MCF 10A (cell line): ENCODE measurements around the gene VPS39. TPM values are rescaled to one million over a fixed set of nuclear protein-coding genes. Genes with fewer than 3 reads are reported as not detected.

Experiments used
- BruUV-seq: library from RNA; stranded (reverse); fragments of 400-500 nt; replicated peaks from 2 replicates; lab custom pipeline; 2021; lab: Mats Ljungman, UMichigan
- CTCF ChIA-PET: fragments of 300-600 bp; sonication (Branson Sonifier 250); formaldehyde crosslinking; extraction: SDS; loops from one replicate; lab custom pipeline; 2021; ENCODE audit warnings: antibody characterized with exemption, inconsistent platforms; lab: Yijun Ruan, JAX
- POLR2A ChIA-PET: fragments of 300-600, 350-650 bp; sonication (Branson Sonifier 250); formaldehyde crosslinking; extraction: SDS; loops from one replicate; lab custom pipeline; 2020; ENCODE audit warnings: antibody characterized with exemption, inconsistent platforms; lab: Yijun Ruan, JAX
- DNase-seq: peaks from one replicate; pipeline ENCODE4 v3.0.0-alpha.2; 2018; ENCODE audit not compliant: unreplicated experiment
- H3K27ac Mint-ChIP-seq: one replicate; pipeline ENCODE4 v1.8.0; 2022; ENCODE audit warnings: mild to moderate bottlenecking, low read depth, mixed read lengths; ENCODE audit not compliant: unreplicated experiment
- H3K27me3 Mint-ChIP-seq: one replicate; pipeline ENCODE4 v1.8.0; 2022; ENCODE audit warnings: mixed read lengths; ENCODE audit not compliant: insufficient read depth, unreplicated experiment
- H3K36me3 Mint-ChIP-seq: one replicate; pipeline ENCODE4 v1.8.0; 2022; ENCODE audit warnings: mild to moderate bottlenecking, moderate library complexity, mixed read lengths; ENCODE audit not compliant: insufficient read depth, unreplicated experiment
- H3K4me1 Mint-ChIP-seq: one replicate; pipeline ENCODE4 v1.8.0; 2022; ENCODE audit warnings: mixed read lengths; ENCODE audit not compliant: insufficient read depth, unreplicated experiment
- H3K4me3 Mint-ChIP-seq: one replicate; pipeline ENCODE4 v1.8.0; 2022; ENCODE audit warnings: mild to moderate bottlenecking, moderate library complexity, mixed read lengths; ENCODE audit not compliant: unreplicated experiment
- H3K9me3 Mint-ChIP-seq: one replicate; pipeline ENCODE4 v1.8.0; 2022; ENCODE audit warnings: mixed read lengths; ENCODE audit not compliant: unreplicated experiment
- intact Hi-C: fragments of 100-400 bp; cut with micrococcal nuclease; formaldehyde crosslinking; loops from 2 replicates; pipeline ENCODE4 v1.14.1; 2022
- total RNA-seq: library from RNA; stranded (reverse); gene quantifications from 2 replicates; pipeline ENCODE4 v1.2.3, GENCODE V29; 2022
- TF ChIP-seq, protein P1 (sequence below): fragments of 200-600 bp; IDR thresholded peaks from one replicate; pipeline ENCODE4 v1.8.0; 2022; ENCODE audit warnings: antibody characterized with exemption, mild to moderate bottlenecking; ENCODE audit not compliant: unreplicated experiment

Gene VPS39
- total RNA-seq, 1 experiment from 2014 or later = 47.1 TPM

GRCh38 chr15:42228036-42228435 is 19.9 kb upstream of the VPS39 start:
- TF ChIP-seq, protein P1, sequence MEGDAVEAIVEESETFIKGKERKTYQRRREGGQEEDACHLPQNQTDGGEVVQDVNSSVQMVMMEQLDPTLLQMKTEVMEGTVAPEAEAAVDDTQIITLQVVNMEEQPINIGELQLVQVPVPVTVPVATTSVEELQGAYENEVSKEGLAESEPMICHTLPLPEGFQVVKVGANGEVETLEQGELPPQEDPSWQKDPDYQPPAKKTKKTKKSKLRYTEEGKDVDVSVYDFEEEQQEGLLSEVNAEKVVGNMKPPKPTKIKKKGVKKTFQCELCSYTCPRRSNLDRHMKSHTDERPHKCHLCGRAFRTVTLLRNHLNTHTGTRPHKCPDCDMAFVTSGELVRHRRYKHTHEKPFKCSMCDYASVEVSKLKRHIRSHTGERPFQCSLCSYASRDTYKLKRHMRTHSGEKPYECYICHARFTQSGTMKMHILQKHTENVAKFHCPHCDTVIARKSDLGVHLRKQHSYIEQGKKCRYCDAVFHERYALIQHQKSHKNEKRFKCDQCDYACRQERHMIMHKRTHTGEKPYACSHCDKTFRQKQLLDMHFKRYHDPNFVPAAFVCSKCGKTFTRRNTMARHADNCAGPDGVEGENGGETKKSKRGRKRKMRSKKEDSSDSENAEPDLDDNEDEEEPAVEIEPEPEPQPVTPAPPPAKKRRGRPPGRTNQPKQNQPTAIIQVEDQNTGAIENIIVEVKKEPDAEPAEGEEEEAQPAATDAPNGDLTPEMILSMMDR = no peak
- H3K9me3 Mint-ChIP-seq = no peaks in the 10 kb centered on the region
- intact Hi-C loops = loop anchor here (10.0 kb wide), 1 partner anchor 427 kb away; no protein-coding TSS in a partner anchor
- POLR2A ChIA-PET = interaction anchor here (0.7 to 2.5 kb wide), 4 partner anchors 9 to 267 kb away, joined by 3 to 9 read pairs (median 3); partner anchors contain the start of genes GANC and TMEM87A
- no peaks in the 10 kb centered on the region for H3K4me1 Mint-ChIP-seq
- no peak overlapping the region for H3K27ac Mint-ChIP-seq
- no peaks in the 10 kb centered on the region for H3K27me3 Mint-ChIP-seq
- DNase-seq = no peak
- H3K36me3 Mint-ChIP-seq = peaks cover 85% of the 10 kb centered on the region
- BruUV-seq = no TSS peak
- no peak overlapping the region for H3K4me3 Mint-ChIP-seq
- CTCF ChIA-PET = interaction anchor here (0.6 to 0.7 kb wide), 3 partner anchors 45 to 969 kb away, joined by 3 to 4 read pairs (median 4); partner anchors contain the start of genes GANC and TMEM87A

DNA sequence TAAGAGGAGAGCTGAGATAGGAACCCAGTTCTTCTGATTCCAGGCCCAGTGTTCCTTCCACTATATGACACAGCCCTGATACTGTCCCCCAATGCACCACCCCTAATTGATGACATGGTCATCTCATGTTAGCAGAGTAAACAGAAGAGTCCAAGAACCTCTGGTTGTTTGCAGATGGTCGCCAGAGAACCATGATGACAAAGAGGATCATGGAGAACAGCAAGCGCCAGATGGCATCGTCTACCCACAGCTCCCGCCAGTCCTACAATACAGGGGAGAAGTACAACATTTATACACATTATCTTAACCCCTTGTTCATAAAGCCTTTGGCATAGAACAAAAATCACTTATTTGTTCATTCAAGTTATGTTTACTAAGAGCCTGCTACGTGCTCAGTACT is 18.5 kb upstream of the VPS39 start:
- no peak for DNase-seq
- H3K27me3 Mint-ChIP-seq = no peaks in the 10 kb centered on the region
- peaks cover 85% of the 10 kb centered on the region for H3K36me3 Mint-ChIP-seq
- ChIA-PET POLR2A (no interaction called here), CTCF (no interaction called here)
- TF ChIP-seq, protein P1 = no peak
- no peak overlapping the region for H3K4me3 Mint-ChIP-seq
- H3K27ac Mint-ChIP-seq = no peak overlapping the region
- no TSS peak for BruUV-seq
- no peaks in the 10 kb centered on the region for H3K4me1 Mint-ChIP-seq
- intact Hi-C loops = loop anchor here (10.0 kb wide), 1 partner anchor 428 kb away; no protein-coding TSS in a partner anchor
- H3K9me3 Mint-ChIP-seq = no peaks in the 10 kb centered on the region

GRCh38 chr15:42220216-42220615 is 12.1 kb upstream of the VPS39 start:
- ChIA-PET POLR2A (interaction anchor here (1.2 to 3.0 kb wide), 2 partner anchors 11 to 13 kb away, joined by 4 to 14 read pairs; partner anchors contain the start of gene VPS39), CTCF (no interaction called here)
- Mint-ChIP-seq H3K27ac (no peak overlapping the region), H3K27me3 (no peaks in the 10 kb centered on the region), H3K4me3 (no peak overlapping the region), H3K9me3 (no peaks in the 10 kb centered on the region), H3K36me3 (peaks cover 90% of the 10 kb centered on the region), H3K4me1 (no peaks in the 10 kb centered on the region)
- BruUV-seq = no TSS peak
- TF ChIP-seq, protein P1 = no peak
- intact Hi-C loops = loop anchor here (10.0 kb wide), 1 partner anchor 435 kb away; no protein-coding TSS in a partner anchor
- no peak for DNase-seq

- intact Hi-C loops = no loop called here
- CTCF ChIA-PET = no interaction called here
- POLR2A ChIA-PET = interaction anchor here (3.0 kb wide), 1 partner anchor 12 kb away, joined by 14 read pairs; the partner anchor contains the start of gene VPS39
- no peak for DNase-seq
- Mint-ChIP-seq H3K27me3 (no peaks in the 10 kb centered on the region), H3K4me3 (no peak overlapping the region), H3K9me3 (no peaks in the 10 kb centered on the region), H3K36me3 (peaks cover 90% of the 10 kb centered on the region), H3K4me1 (no peaks in the 10 kb centered on the region), H3K27ac (no peak overlapping the region)
- TF ChIP-seq, protein P1 = no peak
- no TSS peak for BruUV-seq
These were observed 11.0 kb upstream of the VPS39 start for GRCh38 chr15:42218953-42219592.
